ENCODE data around the gene TIAM1.

DNA sequence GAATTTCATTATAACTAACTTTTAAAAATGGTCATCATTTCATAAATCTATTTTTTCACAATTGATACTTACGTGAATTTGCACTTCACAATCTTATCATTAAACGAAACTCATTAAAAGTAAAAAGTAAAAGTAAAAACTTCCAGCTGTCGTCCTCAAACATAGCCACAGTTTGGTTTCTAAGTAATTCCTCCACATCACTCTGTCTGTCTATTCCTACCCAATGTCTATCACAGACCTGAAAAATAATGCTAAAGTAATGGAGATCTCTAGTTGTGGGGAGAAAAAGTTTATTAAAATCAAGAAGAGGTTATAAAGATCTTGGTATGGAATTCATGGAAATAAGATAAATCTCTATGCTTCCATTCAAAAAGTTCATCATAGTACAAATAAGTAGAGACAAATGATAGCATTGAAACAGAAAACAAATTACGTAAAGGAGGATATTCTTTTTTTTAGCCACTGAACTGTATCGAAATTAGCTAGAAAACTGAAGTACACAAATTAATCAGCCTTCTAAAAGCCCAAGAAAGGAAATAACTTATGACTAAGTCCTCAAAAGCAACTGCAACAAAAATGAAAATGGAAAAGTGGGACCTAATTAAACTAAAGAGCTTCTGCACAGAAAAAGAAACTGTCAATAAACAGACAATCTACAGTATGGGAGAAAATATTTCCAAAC, 148.6 kb downstream of the TIAM1 start:
- TF ChIP-seq, protein P1, sequence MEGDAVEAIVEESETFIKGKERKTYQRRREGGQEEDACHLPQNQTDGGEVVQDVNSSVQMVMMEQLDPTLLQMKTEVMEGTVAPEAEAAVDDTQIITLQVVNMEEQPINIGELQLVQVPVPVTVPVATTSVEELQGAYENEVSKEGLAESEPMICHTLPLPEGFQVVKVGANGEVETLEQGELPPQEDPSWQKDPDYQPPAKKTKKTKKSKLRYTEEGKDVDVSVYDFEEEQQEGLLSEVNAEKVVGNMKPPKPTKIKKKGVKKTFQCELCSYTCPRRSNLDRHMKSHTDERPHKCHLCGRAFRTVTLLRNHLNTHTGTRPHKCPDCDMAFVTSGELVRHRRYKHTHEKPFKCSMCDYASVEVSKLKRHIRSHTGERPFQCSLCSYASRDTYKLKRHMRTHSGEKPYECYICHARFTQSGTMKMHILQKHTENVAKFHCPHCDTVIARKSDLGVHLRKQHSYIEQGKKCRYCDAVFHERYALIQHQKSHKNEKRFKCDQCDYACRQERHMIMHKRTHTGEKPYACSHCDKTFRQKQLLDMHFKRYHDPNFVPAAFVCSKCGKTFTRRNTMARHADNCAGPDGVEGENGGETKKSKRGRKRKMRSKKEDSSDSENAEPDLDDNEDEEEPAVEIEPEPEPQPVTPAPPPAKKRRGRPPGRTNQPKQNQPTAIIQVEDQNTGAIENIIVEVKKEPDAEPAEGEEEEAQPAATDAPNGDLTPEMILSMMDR (IDR thresholded peaks at IDR 0.05; ENCODE audit: insufficient read depth, low read length, poor library complexity, severe bottlenecking), result no peak
- no peak for TF ChIP-seq EZH2phosphoT487 (conservative IDR thresholded peaks at IDR 0.05; ENCODE audit: low read length)

Measured in SU-DHL-6 (cell line).